GM13977 (cell line): ENCODE measurements around the gene UAP1.
A peak's percentile ranks its signal among the peaks of the same experiment; 100 is the strongest.

Source experiments
- DNase-seq: peaks from one replicate; pipeline ENCODE4 v3.0.0; 2012; ENCODE audit warnings: low spot score
- CTCF ChIP-seq: IDR thresholded peaks from 2 replicates; pipeline ENCODE4 v1.5.1; 2012; ENCODE audit warnings: mild to moderate bottlenecking, control low read depth; ENCODE audit not compliant: insufficient read depth; ENCODE audit errors: extremely low read depth, missing control alignments
- in situ Hi-C: fragments of 300-500 bp; cut with MboI; formaldehyde crosslinking; loops from one replicate; pipeline ENCODE4 v1.12.0; 2022; ENCODE audit warnings: low sequenced_read_pairs, low pct_unique_long_range_greater_than_20kb, mixed read lengths, inconsistent platforms; ENCODE audit not compliant: unreplicated experiment

The UAP1 gene

GRCh38 chr1:162551969-162552683 is 9.4 kb upstream of the UAP1 start:
- in situ Hi-C loops: no loop called here
- DNase-seq: no peak
- no peak for TF ChIP-seq CTCF

GRCh38 chr1:162552684-162553252 is 8.8 kb upstream of the UAP1 start:
- no peak for TF ChIP-seq CTCF
- no peak for DNase-seq
- in situ Hi-C loops: no loop called here

- in situ Hi-C loops: no loop called here
- DNase-seq: no peak
- no peak for TF ChIP-seq CTCF
Measured at GRCh38 chr1:162554258-162554657, 7.3 kb upstream of the UAP1 start.

DNA sequence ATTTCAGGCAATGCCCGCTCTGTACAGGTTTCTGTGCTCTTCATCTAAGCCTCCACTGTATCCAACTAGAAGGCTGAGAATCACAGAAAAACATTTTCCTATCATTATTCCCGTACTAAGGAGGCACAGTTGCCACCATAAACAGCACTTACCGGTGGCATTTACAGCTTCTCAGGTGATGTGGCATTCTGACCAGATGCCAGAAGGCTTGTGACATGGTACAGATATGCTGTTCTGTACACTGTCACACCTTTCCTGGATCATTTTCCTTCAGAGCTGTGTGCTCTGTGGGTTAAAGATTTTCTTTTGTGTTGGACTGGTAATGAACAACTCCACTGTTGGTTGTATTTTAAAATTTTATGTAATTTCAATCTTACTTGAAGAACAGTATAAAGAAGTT is 4.0 kb upstream of the UAP1 start:
- TF ChIP-seq CTCF: no peak
- in situ Hi-C loops: no loop called here
- no peak for DNase-seq

DNA sequence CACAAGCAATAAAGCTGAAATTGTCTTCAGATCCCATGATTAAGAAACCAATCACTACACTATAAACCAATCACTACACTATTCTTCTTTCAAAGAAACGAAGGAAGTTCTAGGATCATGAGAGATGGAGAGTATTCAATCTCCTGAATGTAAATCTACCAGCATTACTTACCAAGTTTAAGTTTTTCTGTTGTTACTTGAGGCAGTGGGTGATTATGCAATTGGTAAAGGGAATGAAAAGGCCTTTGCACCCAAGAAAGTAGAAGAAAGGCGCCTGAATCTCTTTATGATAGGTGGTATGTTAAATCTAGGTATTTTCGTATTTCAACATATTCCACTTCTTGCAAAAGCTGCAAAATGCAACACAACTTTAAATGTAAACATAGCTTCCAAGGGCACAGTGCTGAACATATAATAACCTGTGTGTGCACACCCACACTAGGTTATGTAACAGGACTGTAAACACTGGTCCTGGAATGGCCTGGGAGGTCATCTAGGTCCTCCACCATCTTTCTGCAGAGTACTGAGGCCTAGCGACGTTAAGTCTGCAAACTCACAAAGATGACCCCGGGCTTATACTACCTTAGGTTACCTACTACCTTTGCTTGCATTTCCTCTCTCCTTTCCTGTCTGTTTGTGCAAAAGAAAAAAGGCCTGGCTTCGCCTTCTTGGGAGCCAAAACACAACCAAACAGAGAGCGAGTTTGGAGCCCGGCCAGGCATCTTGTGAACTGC is 1.1 kb upstream of the UAP1 start:
- no peak for TF ChIP-seq CTCF

DNA sequence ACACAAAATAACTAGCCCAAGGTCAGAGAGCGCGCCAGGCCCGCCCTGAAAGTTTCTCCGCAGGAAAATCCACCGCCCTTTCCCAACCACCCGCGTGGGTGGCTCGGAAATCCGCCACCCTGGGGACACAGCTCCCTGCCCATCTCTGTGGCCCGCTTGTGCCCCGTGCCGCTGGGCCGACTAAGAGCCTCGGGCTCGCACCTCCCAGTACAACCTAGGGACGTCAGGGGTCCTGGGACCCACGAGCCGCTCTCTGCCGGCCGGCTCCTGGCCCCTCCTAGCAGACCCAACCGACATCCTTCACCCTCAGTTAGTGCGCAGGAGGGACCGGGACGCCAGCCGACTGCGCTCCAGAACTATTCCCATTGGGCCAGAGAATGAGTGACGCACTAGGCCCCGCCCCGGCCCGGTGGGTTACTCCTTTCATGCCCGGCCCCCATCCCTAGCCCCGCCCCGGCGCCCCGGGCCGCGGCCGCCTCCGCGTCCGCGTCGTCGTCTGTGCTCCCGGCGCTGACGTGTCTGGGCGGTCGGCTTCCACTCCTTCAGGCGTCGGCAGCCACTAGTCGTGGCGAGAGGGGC is 396 bp upstream of the UAP1 start:
- no peak for TF ChIP-seq CTCF
- in situ Hi-C loops: no loop called here
- peak; percentile 95 for DNase-seq

More for the DNA sequence above, 1.1 kb upstream of the UAP1 start:
- no peak for DNase-seq
- in situ Hi-C loops: no loop called here
